Measurements from ENCODE around the gene ANXA11.
"Not testable (repeated sequence)": the region's sequence is repeated elsewhere in the genome, so short reads cannot be mapped to it uniquely, and the experiment has no call there.

The ANXA11 gene

GRCh38 chr10:80236457-80236856 is 31.1 kb upstream of the ANXA11 start:
- H3K36me3 ChIP-seq (ENCODE audit: control insufficient read depth, low read length); H3K9me3 ChIP-seq (ENCODE audit: control insufficient read depth, insufficient read depth, low read length): not testable (repeated sequence)

GRCh38 chr10:80234331-80235235 is 29.2 kb upstream of the ANXA11 start:
- H3K4me3 ChIP-seq (ENCODE audit: low read length); H3K4me1 ChIP-seq (ENCODE audit: control insufficient read depth, low read length); H3F3A ChIP-seq (ENCODE audit: control insufficient read depth, insufficient read depth); H3K27ac ChIP-seq (ENCODE audit: low read depth, low read length); H3K36me3 ChIP-seq (ENCODE audit: control insufficient read depth, low read length); H4K20me1 ChIP-seq (ENCODE audit: control insufficient read depth, insufficient read depth, low read depth, low read length); H3K79me2 ChIP-seq (ENCODE audit: control insufficient read depth, low read length); H3K9me3 ChIP-seq (ENCODE audit: control insufficient read depth, insufficient read depth, low read length); H3K27me3 ChIP-seq (ENCODE audit: control insufficient read depth, low read length); H3K9me2 ChIP-seq (replicated peaks; ENCODE audit: control insufficient read depth, low read length); H3K4me2 ChIP-seq (ENCODE audit: low read length): not testable (repeated sequence)

More at GRCh38 chr10:80236457-80236856, 31.1 kb upstream of the ANXA11 start:
- not testable (repeated sequence) for H3K27ac ChIP-seq (ENCODE audit: low read depth, low read length); H3K79me2 ChIP-seq (ENCODE audit: control insufficient read depth, low read length); H3K9me2 ChIP-seq (replicated peaks; ENCODE audit: control insufficient read depth, low read length); H4K20me1 ChIP-seq (ENCODE audit: control insufficient read depth, insufficient read depth, low read depth, low read length); H3K4me1 ChIP-seq (ENCODE audit: control insufficient read depth, low read length); H3F3A ChIP-seq (ENCODE audit: control insufficient read depth, insufficient read depth); H3K4me3 ChIP-seq (ENCODE audit: low read length); H3K4me2 ChIP-seq (ENCODE audit: low read length); H3K27me3 ChIP-seq (ENCODE audit: control insufficient read depth, low read length)

GRCh38 chr10:80233871-80234270 is 28.5 kb upstream of the ANXA11 start:
- H4K20me1 ChIP-seq (ENCODE audit: control insufficient read depth, insufficient read depth, low read depth, low read length); H3K4me3 ChIP-seq (ENCODE audit: low read length); H3K4me2 ChIP-seq (ENCODE audit: low read length); H3K27me3 ChIP-seq (ENCODE audit: control insufficient read depth, low read length); H3K79me2 ChIP-seq (ENCODE audit: control insufficient read depth, low read length); H3F3A ChIP-seq (ENCODE audit: control insufficient read depth, insufficient read depth); H3K27ac ChIP-seq (ENCODE audit: low read depth, low read length); H3K9me3 ChIP-seq (ENCODE audit: control insufficient read depth, insufficient read depth, low read length); H3K4me1 ChIP-seq (ENCODE audit: control insufficient read depth, low read length); H3K9me2 ChIP-seq (replicated peaks; ENCODE audit: control insufficient read depth, low read length); H3K36me3 ChIP-seq (ENCODE audit: control insufficient read depth, low read length): not testable (repeated sequence)

GRCh38 chr10:80226723-80227122 is 21.4 kb upstream of the ANXA11 start:
- H3K9me3 ChIP-seq (ENCODE audit: control insufficient read depth, insufficient read depth, low read length); H3K36me3 ChIP-seq (ENCODE audit: control insufficient read depth, low read length); H3F3A ChIP-seq (ENCODE audit: control insufficient read depth, insufficient read depth); H3K4me3 ChIP-seq (ENCODE audit: low read length); H3K4me1 ChIP-seq (ENCODE audit: control insufficient read depth, low read length); H4K20me1 ChIP-seq (ENCODE audit: control insufficient read depth, insufficient read depth, low read depth, low read length); H3K9me2 ChIP-seq (replicated peaks; ENCODE audit: control insufficient read depth, low read length); H3K27me3 ChIP-seq (ENCODE audit: control insufficient read depth, low read length); H3K27ac ChIP-seq (ENCODE audit: low read depth, low read length); H3K4me2 ChIP-seq (ENCODE audit: low read length); H3K79me2 ChIP-seq (ENCODE audit: control insufficient read depth, low read length): not testable (repeated sequence)

- not testable (repeated sequence) for H3K36me3 ChIP-seq (ENCODE audit: control insufficient read depth, low read length); H3K4me2 ChIP-seq (ENCODE audit: low read length); H3K9me3 ChIP-seq (ENCODE audit: control insufficient read depth, insufficient read depth, low read length); H3K9me2 ChIP-seq (replicated peaks; ENCODE audit: control insufficient read depth, low read length); H3K4me3 ChIP-seq (ENCODE audit: low read length); H3K27ac ChIP-seq (ENCODE audit: low read depth, low read length); H3K27me3 ChIP-seq (ENCODE audit: control insufficient read depth, low read length); H3K4me1 ChIP-seq (ENCODE audit: control insufficient read depth, low read length); H3F3A ChIP-seq (ENCODE audit: control insufficient read depth, insufficient read depth); H3K79me2 ChIP-seq (ENCODE audit: control insufficient read depth, low read length); H4K20me1 ChIP-seq (ENCODE audit: control insufficient read depth, insufficient read depth, low read depth, low read length)
These were observed 17.7 kb upstream of the ANXA11 start for GRCh38 chr10:80223031-80223419.

- H3K4me3 ChIP-seq (ENCODE audit: low read length); H4K20me1 ChIP-seq (ENCODE audit: control insufficient read depth, insufficient read depth, low read depth, low read length); H3K4me2 ChIP-seq (ENCODE audit: low read length); H3F3A ChIP-seq (ENCODE audit: control insufficient read depth, insufficient read depth); H3K27me3 ChIP-seq (ENCODE audit: control insufficient read depth, low read length); H3K9me2 ChIP-seq (replicated peaks; ENCODE audit: control insufficient read depth, low read length); H3K79me2 ChIP-seq (ENCODE audit: control insufficient read depth, low read length); H3K9me3 ChIP-seq (ENCODE audit: control insufficient read depth, insufficient read depth, low read length); H3K36me3 ChIP-seq (ENCODE audit: control insufficient read depth, low read length); H3K27ac ChIP-seq (ENCODE audit: low read depth, low read length); H3K4me1 ChIP-seq (ENCODE audit: control insufficient read depth, low read length): not testable (repeated sequence)
These were observed 13.5 kb upstream of the ANXA11 start for GRCh38 chr10:80218878-80219277.

GRCh38 chr10:80214368-80214982 is 9.1 kb upstream of the ANXA11 start:
- H3K9me3 ChIP-seq (ENCODE audit: control insufficient read depth, insufficient read depth, low read length); H3K4me1 ChIP-seq (ENCODE audit: control insufficient read depth, low read length); H3K27ac ChIP-seq (ENCODE audit: low read depth, low read length); H3K4me3 ChIP-seq (ENCODE audit: low read length); H3F3A ChIP-seq (ENCODE audit: control insufficient read depth, insufficient read depth); H3K4me2 ChIP-seq (ENCODE audit: low read length); H3K27me3 ChIP-seq (ENCODE audit: control insufficient read depth, low read length); H3K79me2 ChIP-seq (ENCODE audit: control insufficient read depth, low read length); H4K20me1 ChIP-seq (ENCODE audit: control insufficient read depth, insufficient read depth, low read depth, low read length); H3K36me3 ChIP-seq (ENCODE audit: control insufficient read depth, low read length); H3K9me2 ChIP-seq (replicated peaks; ENCODE audit: control insufficient read depth, low read length): not testable (repeated sequence)

GRCh38 chr10:80212535-80213115 is 7.3 kb upstream of the ANXA11 start:
- not testable (repeated sequence) for H3K27ac ChIP-seq (ENCODE audit: low read depth, low read length); H3F3A ChIP-seq (ENCODE audit: control insufficient read depth, insufficient read depth); H3K79me2 ChIP-seq (ENCODE audit: control insufficient read depth, low read length); H4K20me1 ChIP-seq (ENCODE audit: control insufficient read depth, insufficient read depth, low read depth, low read length); H3K4me2 ChIP-seq (ENCODE audit: low read length); H3K27me3 ChIP-seq (ENCODE audit: control insufficient read depth, low read length); H3K4me1 ChIP-seq (ENCODE audit: control insufficient read depth, low read length); H3K4me3 ChIP-seq (ENCODE audit: low read length); H3K9me2 ChIP-seq (replicated peaks; ENCODE audit: control insufficient read depth, low read length); H3K36me3 ChIP-seq (ENCODE audit: control insufficient read depth, low read length); H3K9me3 ChIP-seq (ENCODE audit: control insufficient read depth, insufficient read depth, low read length)

All from DOHH2 (cell line).